ENCODE data around the gene ARCN1.

Gene ARCN1

GRCh38 chr11:118638726-118639125 is 66.5 kb downstream of the ARCN1 start:
- no peak for DNase-seq (ENCODE audit: low read depth)

GRCh38 chr11:118639899-118640298 is 67.7 kb downstream of the ARCN1 start:
- DNase-seq (ENCODE audit: low read depth) = no peak

GRCh38 chr11:118640332-118641154 is 68.3 kb downstream of the ARCN1 start:
- no peak for DNase-seq (ENCODE audit: low read depth)

- DNase-seq (ENCODE audit: low read depth) = no peak
Measured at GRCh38 chr11:118641397-118642019, 69.3 kb downstream of the ARCN1 start.

GRCh38 chr11:118643142-118643994 is 71.2 kb downstream of the ARCN1 start:
- no peak for DNase-seq (ENCODE audit: low read depth)

GRCh38 chr11:118643995-118644345 is 71.8 kb downstream of the ARCN1 start:
- no peak for DNase-seq (ENCODE audit: low read depth)

GRCh38 chr11:118644496-118644895 is 72.3 kb downstream of the ARCN1 start:
- DNase-seq (ENCODE audit: low read depth) = no peak

- no peak for DNase-seq (ENCODE audit: low read depth)
Measured at GRCh38 chr11:118645066-118645715, 73.0 kb downstream of the ARCN1 start.

GRCh38 chr11:118646393-118646792 is 74.2 kb downstream of the ARCN1 start:
- no peak for DNase-seq (ENCODE audit: low read depth)

- no peak for DNase-seq (ENCODE audit: low read depth)
Measured at GRCh38 chr11:118648291-118648690, 76.1 kb downstream of the ARCN1 start.

GRCh38 chr11:118649941-118650340 is 77.7 kb downstream of the ARCN1 start:
- DNase-seq (ENCODE audit: low read depth) = no peak

- no peak for DNase-seq (ENCODE audit: low read depth)
Measured at GRCh38 chr11:118650366-118650765, 78.2 kb downstream of the ARCN1 start.

- no peak for DNase-seq (ENCODE audit: low read depth)
Measured at GRCh38 chr11:118651820-118652219, 79.6 kb downstream of the ARCN1 start.

Data from activated T-cell treated with anti-CD3 and anti-CD28 coated beads for 1 hour (primary cell).